Activated naive CD4-positive, alpha-beta T cell treated with anti-CD3 and anti-CD28 coated beads for 36 hours (primary cell): ENCODE measurements around the gene KLF13. TPM values are rescaled to one million over a fixed set of nuclear protein-coding genes. Genes with fewer than 3 reads are reported as not detected.

Experiments
- CTCF ChIA-PET: fragments of 350-600 bp; sonication (Branson Sonifier 250); formaldehyde crosslinking; loops from one replicate; lab custom pipeline; 2021; ENCODE audit warnings: antibody characterized with exemption; lab: Charles Lee
- DNase-seq: peaks from one replicate; pipeline ENCODE4 v3.0.0-alpha.2; 2020
- H3K27ac Mint-ChIP-seq: one replicate; pipeline ENCODE4 v1.8.0; 2021; ENCODE audit warnings: mild to moderate bottlenecking, mixed read lengths
- H3K27me3 Mint-ChIP-seq: one replicate; pipeline ENCODE4 v1.8.0; 2021; ENCODE audit warnings: low read depth, mixed read lengths
- H3K36me3 Mint-ChIP-seq: one replicate; pipeline ENCODE4 v1.8.0; 2021; ENCODE audit warnings: low read depth, mixed read lengths
- H3K4me1 Mint-ChIP-seq: one replicate; pipeline ENCODE4 v1.8.0; 2021; ENCODE audit warnings: low read depth, mixed read lengths
- H3K4me3 Mint-ChIP-seq: one replicate; pipeline ENCODE4 v1.8.0; 2021; ENCODE audit warnings: mild to moderate bottlenecking, moderate library complexity, mixed read lengths
- H3K9me3 Mint-ChIP-seq: one replicate; pipeline ENCODE4 v1.8.0; 2021; ENCODE audit warnings: mixed read lengths
- intact Hi-C: fragments of 100-400 bp; cut with micrococcal nuclease; formaldehyde crosslinking; loops from one replicate; pipeline ENCODE4 v1.15.1; 2023
- total RNA-seq, 2 experiments: library from RNA; stranded (reverse); gene quantifications; one replicate each; pipeline ENCODE4 v1.2.3, GENCODE V29; 2021

Gene KLF13
- total RNA-seq, 2 experiments from 2014 or later, result 115 to 121 TPM

- Mint-ChIP-seq H3K4me1 (peaks cover 62% of the 10 kb centered on the region), H3K9me3 (no peaks in the 10 kb centered on the region), H3K36me3 (peaks cover 12% of the 10 kb centered on the region), H3K27ac (peak overlapping the region; percentile 89), H3K4me3 (no peak overlapping the region), H3K27me3 (no peaks in the 10 kb centered on the region)
- DNase-seq, result no peak
- CTCF ChIA-PET, result interaction anchor here (0.7 to 1.5 kb wide), 4 partner anchors 21 to 158 kb away, joined by 3 to 6 read pairs (median 3); no protein-coding TSS in a partner anchor
- intact Hi-C loops, result no loop called here
Measured at GRCh38 chr15:31330836-31331235, 4.2 kb downstream of the KLF13 start.

DNA sequence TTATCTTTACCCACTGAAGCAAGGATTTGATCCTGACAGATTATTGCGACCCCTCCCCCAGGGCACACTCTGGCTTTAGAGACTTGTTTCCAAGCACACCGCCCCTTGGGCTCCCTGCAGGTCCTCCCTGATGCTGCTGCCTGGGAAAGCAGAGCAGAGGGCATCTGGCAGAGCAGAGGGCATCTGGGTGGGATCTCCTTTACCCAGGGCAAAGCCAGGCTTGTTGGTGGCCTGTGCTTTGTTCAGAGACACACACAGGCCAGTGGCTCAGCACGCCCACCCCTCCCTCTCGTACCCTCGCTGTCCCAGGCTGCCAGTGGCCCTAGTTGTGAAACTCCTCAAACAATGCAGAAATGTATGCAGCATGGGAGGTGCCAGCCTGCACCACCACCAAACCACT, 4.8 kb downstream of the KLF13 start:
- no peaks in the 10 kb centered on the region for H3K27me3 Mint-ChIP-seq
- peaks cover 12% of the 10 kb centered on the region for H3K36me3 Mint-ChIP-seq
- CTCF ChIA-PET, result no interaction called here
- intact Hi-C loops, result no loop called here
- no peak overlapping the region for H3K27ac Mint-ChIP-seq
- H3K9me3 Mint-ChIP-seq, result no peaks in the 10 kb centered on the region
- peak overlapping the region; percentile 39 for H3K4me3 Mint-ChIP-seq
- H3K4me1 Mint-ChIP-seq, result peaks cover 68% of the 10 kb centered on the region
- peak; percentile 5 for DNase-seq

DNA sequence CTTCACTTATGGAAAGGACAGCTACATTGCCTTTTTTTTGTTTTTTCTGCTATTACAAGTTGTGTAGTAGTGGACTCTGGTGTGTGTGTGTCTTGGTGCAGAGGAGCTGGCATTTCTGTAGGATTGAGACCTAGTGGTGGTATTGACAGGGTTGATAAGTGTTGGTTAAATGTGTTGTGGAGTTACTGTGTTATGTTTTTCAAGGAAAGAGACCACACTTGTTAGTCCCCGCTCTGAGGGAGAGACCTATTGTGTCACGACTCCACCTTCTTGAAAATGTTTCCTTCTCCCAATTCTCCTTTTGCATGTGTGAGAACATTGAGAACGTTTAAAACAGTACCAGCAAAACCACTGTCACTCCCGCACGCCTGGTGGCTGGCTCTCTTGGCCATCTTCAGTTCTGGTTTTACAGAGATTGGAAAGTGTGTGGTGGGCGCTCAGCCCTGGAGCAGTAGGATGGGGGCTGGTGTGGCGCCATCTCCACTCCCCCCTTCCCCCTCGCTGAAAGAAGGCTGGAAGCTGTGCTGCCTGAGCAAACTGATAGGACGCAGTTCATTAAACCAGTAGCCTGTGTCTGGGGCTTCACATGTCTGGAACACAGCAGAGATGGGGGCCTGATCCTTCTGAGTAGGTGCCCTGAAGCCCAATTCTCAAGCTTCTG, 5.5 kb downstream of the KLF13 start:
- peak; percentile 28 for DNase-seq
- CTCF ChIA-PET, result interaction anchor here (0.8 to 1.6 kb wide), 4 partner anchors 12 to 156 kb away, joined by 3 to 4 read pairs (median 4); no protein-coding TSS in a partner anchor
- H3K4me1 Mint-ChIP-seq, result peaks cover 75% of the 10 kb centered on the region
- no peaks in the 10 kb centered on the region for H3K27me3 Mint-ChIP-seq
- H3K4me3 Mint-ChIP-seq, result peak overlapping the region; percentile 39
- intact Hi-C loops, result no loop called here
- H3K9me3 Mint-ChIP-seq, result no peaks in the 10 kb centered on the region
- H3K27ac Mint-ChIP-seq, result peak overlapping the region; percentile 73
- peaks cover 12% of the 10 kb centered on the region for H3K36me3 Mint-ChIP-seq

GRCh38 chr15:31332681-31333071, 6.0 kb downstream of the KLF13 start:
- H3K4me1 Mint-ChIP-seq, result peaks cover 80% of the 10 kb centered on the region
- no peaks in the 10 kb centered on the region for H3K27me3 Mint-ChIP-seq
- intact Hi-C loops, result no loop called here
- H3K27ac Mint-ChIP-seq, result peak overlapping the region; percentile 73
- H3K36me3 Mint-ChIP-seq, result peaks cover 12% of the 10 kb centered on the region
- H3K4me3 Mint-ChIP-seq, result no peak overlapping the region
- H3K9me3 Mint-ChIP-seq, result no peaks in the 10 kb centered on the region
- CTCF ChIA-PET, result interaction anchor here (0.7 to 1.6 kb wide), 5 partner anchors 12 to 156 kb away, joined by 3 to 4 read pairs (median 4); no protein-coding TSS in a partner anchor
- no peak for DNase-seq

GRCh38 chr15:31333119-31333518, 6.5 kb downstream of the KLF13 start:
- Mint-ChIP-seq H3K4me3 (no peak overlapping the region), H3K27ac (no peak overlapping the region), H3K9me3 (no peaks in the 10 kb centered on the region), H3K4me1 (peaks cover 85% of the 10 kb centered on the region), H3K36me3 (peaks cover 12% of the 10 kb centered on the region), H3K27me3 (no peaks in the 10 kb centered on the region)
- DNase-seq, result no peak
- CTCF ChIA-PET, result interaction anchor here (0.7 to 1.6 kb wide), 4 partner anchors 102 to 155 kb away, joined by 3 to 4 read pairs (median 4); no protein-coding TSS in a partner anchor
- intact Hi-C loops, result no loop called here

DNA sequence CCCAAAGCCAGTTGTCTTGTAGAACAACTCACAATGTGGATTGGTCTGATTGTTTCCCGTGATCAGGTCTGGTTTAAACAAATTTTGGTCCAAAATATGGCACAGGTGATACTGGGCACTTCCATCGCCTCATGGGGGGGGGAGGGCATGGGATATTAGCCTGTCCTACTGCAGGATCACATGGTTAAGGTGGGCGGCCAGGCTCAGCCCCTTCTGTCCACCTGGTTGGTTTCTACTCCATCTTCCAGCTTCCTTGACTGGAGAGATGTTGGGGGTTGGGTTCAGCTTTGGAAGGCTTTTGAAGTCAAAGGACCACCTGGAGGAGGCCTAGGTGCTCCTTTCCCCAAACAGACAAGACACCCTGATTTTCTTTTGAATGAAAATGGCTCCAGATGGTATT, 7.2 kb downstream of the KLF13 start:
- intact Hi-C loops, result no loop called here
- no peak overlapping the region for H3K27ac Mint-ChIP-seq
- peaks cover 12% of the 10 kb centered on the region for H3K36me3 Mint-ChIP-seq
- no peaks in the 10 kb centered on the region for H3K27me3 Mint-ChIP-seq
- CTCF ChIA-PET, result interaction anchor here (0.7 kb wide), 1 partner anchor 12 kb away, joined by 3 read pairs; no protein-coding TSS in a partner anchor
- no peak overlapping the region for H3K4me3 Mint-ChIP-seq
- DNase-seq, result no peak
- H3K9me3 Mint-ChIP-seq, result no peaks in the 10 kb centered on the region
- peaks cover 92% of the 10 kb centered on the region for H3K4me1 Mint-ChIP-seq

GRCh38 chr15:31335989-31336592, 9.5 kb downstream of the KLF13 start:
- Mint-ChIP-seq H3K36me3 (no peaks in the 10 kb centered on the region), H3K9me3 (no peaks in the 10 kb centered on the region), H3K27me3 (no peaks in the 10 kb centered on the region), H3K27ac (peak overlapping the region; percentile 74), H3K4me3 (no peak overlapping the region), H3K4me1 (peaks cover 95% of the 10 kb centered on the region)
- CTCF ChIA-PET, result interaction anchor here (0.9 to 1.3 kb wide), 3 partner anchors 10 to 152 kb away, joined by 3 to 5 read pairs (median 3); no protein-coding TSS in a partner anchor
- intact Hi-C loops, result no loop called here
- no peak for DNase-seq

DNA sequence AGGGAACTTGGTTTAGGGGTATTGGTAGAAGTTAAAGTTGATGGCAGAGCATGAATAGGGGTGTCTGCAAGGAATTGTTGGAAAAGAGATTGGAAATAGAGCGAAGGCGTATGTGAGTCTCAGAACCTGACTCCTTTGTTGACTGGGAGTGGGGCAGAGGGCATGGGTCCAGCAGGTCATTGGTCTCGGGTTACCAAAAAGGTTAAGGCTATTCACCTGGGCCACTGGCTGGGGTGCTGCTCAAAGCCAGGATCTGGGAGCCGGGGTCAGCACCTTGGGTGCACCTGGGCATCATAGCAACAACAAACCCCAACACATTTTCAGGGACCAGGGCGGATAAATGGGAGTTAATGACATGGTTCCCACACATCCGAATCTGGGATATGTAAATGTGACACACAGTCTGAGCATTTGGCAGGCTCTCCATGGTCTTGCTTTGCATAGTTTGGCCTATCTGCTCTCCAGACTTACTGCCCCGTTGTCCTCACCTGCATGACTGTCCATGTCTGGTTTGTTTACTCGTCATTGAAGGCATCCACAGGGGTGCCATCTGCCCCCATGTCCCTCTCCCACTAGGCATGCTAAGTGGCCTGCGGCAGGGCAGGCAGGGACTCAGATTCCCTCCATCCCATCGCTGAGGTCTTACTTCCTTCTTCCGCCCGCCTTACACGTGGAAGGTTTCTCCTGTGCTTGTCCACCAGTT, 10.1 kb downstream of the KLF13 start:
- intact Hi-C loops, result no loop called here
- H3K4me1 Mint-ChIP-seq, result peaks cover 95% of the 10 kb centered on the region
- CTCF ChIA-PET, result interaction anchor here (0.9 to 1.3 kb wide), 2 partner anchors 29 to 152 kb away, joined by 3 to 5 read pairs; no protein-coding TSS in a partner anchor
- H3K9me3 Mint-ChIP-seq, result no peaks in the 10 kb centered on the region
- DNase-seq, result no peak
- no peaks in the 10 kb centered on the region for H3K36me3 Mint-ChIP-seq
- H3K27me3 Mint-ChIP-seq, result no peaks in the 10 kb centered on the region
- peak overlapping the region; percentile 85 for H3K27ac Mint-ChIP-seq
- H3K4me3 Mint-ChIP-seq, result no peak overlapping the region

DNA sequence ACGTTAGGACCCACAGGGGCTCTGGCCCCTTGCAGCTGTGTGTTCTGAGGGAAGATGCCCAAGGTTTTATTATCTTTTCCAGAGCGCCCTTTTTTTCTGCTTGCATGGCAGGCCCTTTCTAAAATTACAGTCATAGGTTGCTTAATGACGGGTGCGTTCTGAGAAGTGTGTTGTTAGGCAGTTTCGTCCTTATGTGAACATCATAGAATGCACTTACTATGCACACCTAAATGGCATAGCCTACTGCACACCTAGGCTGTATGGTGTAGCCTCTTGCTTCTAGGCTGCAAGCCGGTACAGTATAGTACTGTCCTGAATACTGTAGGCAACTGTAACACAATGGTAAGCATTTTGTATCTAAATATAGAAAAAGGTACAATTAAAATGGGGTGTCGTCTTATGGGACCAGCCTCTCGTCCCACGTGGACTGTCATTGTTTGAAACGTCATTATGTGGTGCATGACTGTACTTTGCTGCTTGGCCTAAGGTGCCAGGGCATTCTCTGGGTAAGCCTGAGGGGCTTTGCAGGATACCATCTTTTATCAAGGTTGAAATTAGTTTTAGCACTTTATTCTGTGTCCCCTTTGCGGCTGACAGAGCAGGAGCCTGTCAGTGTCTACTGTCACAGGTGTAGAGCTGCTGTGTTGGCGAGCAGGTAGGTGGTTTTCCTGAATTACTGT, 10.9 kb downstream of the KLF13 start:
- H3K4me3 Mint-ChIP-seq, result no peak overlapping the region
- intact Hi-C loops, result loop anchor here (1.0 kb wide), 1 partner anchor 8 kb away; no protein-coding TSS in a partner anchor
- DNase-seq, result peak; percentile 32
- H3K9me3 Mint-ChIP-seq, result no peaks in the 10 kb centered on the region
- peaks cover 95% of the 10 kb centered on the region for H3K4me1 Mint-ChIP-seq
- no peaks in the 10 kb centered on the region for H3K36me3 Mint-ChIP-seq
- CTCF ChIA-PET, result interaction anchor here (1.2 to 1.7 kb wide), 2 partner anchors 9 to 98 kb away, joined by 3 to 5 read pairs; no protein-coding TSS in a partner anchor
- H3K27ac Mint-ChIP-seq, result peak overlapping the region; percentile 85
- H3K27me3 Mint-ChIP-seq, result no peaks in the 10 kb centered on the region

GRCh38 chr15:31338318-31338878, 11.8 kb downstream of the KLF13 start:
- Mint-ChIP-seq H3K27ac (peak overlapping the region; percentile 85), H3K36me3 (no peaks in the 10 kb centered on the region), H3K4me3 (peak overlapping the region; percentile 5), H3K9me3 (no peaks in the 10 kb centered on the region), H3K27me3 (no peaks in the 10 kb centered on the region), H3K4me1 (peaks cover 98% of the 10 kb centered on the region)
- DNase-seq, result no peak
- intact Hi-C loops, result loop anchor here (1.0 kb wide), 1 partner anchor 9 kb away; no protein-coding TSS in a partner anchor
- CTCF ChIA-PET, result interaction anchor here (0.9 to 1.7 kb wide), 4 partner anchors 8 to 97 kb away, joined by 3 to 5 read pairs (median 3); no protein-coding TSS in a partner anchor

DNA sequence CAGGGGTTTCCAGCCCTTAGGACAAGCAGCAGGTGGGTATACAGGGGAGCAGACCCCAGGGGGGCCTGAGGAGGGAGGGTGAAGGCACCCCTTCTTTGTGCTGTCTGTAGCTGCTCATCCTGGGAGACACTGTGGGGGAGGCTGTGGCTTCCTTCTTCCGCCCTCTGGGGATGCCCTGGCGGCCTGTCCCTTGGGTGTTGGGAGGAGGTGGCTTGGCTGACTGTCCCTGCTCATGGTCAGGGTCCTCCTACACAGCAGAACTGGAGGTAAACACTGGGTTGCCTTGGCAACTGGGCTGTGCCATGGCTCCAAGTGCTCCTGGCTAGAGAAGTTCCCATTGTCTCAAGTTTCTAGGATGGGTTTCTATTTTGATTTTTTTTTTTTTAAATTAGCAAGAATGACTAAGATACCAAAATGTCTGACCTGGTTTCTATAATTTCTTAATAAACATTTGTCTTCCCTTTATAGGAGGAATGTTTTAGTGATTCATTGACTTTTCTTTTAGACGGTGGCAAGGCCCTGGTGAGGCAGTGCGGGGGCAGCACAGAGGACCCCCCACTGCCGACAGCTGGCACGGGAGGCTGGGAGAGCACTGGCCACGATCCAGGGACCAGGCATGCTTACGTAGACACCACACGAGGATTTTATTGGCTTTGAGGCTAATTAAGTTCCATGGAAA, 12.4 kb downstream of the KLF13 start:
- H3K9me3 Mint-ChIP-seq, result no peaks in the 10 kb centered on the region
- no peaks in the 10 kb centered on the region for H3K36me3 Mint-ChIP-seq
- CTCF ChIA-PET, result interaction anchor here (0.9 to 1.7 kb wide), 3 partner anchors 28 to 96 kb away, joined by 3 to 5 read pairs (median 3); no protein-coding TSS in a partner anchor
- no peak overlapping the region for H3K4me3 Mint-ChIP-seq
- no peaks in the 10 kb centered on the region for H3K27me3 Mint-ChIP-seq
- peak overlapping the region; percentile 85 for H3K27ac Mint-ChIP-seq
- peak; percentile 78 for DNase-seq
- peaks cover 99% of the 10 kb centered on the region for H3K4me1 Mint-ChIP-seq
- intact Hi-C loops, result loop anchor here (1.0 kb wide), 1 partner anchor 10 kb away; no protein-coding TSS in a partner anchor
